Parathyroid adenoma (tissue), 2 donors: ENCODE results near the gene PIK3R1.

Experiments
- H2AFZ ChIP-seq: fragments of 300-600 bp; sonication (generic); one replicate; pipeline ENCODE4 v1.7.0; 2017; ENCODE audit warnings: antibody characterized with exemption, mild to moderate bottlenecking
- H3K27ac ChIP-seq: fragments of 300-600 bp; sonication (generic); one replicate; pipeline ENCODE4 v1.7.0; 2017
- H3K27me3 ChIP-seq: fragments of 300-600 bp; sonication (generic); one replicate; pipeline ENCODE4 v1.7.0; 2017; ENCODE audit warnings: low read length; ENCODE audit not compliant: control insufficient read depth, insufficient read depth
- H3K36me3 ChIP-seq: fragments of 300-600 bp; sonication (generic); one replicate; pipeline ENCODE4 v1.7.0; 2017; ENCODE audit warnings: low read length; ENCODE audit not compliant: control insufficient read depth, insufficient read depth
- H3K4me1 ChIP-seq: fragments of 300-600 bp; sonication (generic); one replicate; pipeline ENCODE4 v1.7.0; 2017; ENCODE audit warnings: control low read depth
- H3K4me2 ChIP-seq: fragments of 300-600 bp; sonication (generic); one replicate; pipeline ENCODE4 v1.7.0; 2017; ENCODE audit warnings: low read length
- H3K4me3 ChIP-seq: fragments of 300-600 bp; sonication (generic); one replicate; pipeline ENCODE4 v1.7.0; 2017; ENCODE audit warnings: low read depth, low read length
- H3K79me2 ChIP-seq: fragments of 300-600 bp; sonication (generic); one replicate; pipeline ENCODE4 v1.7.0; 2017; ENCODE audit warnings: control low read depth
- H3K9ac ChIP-seq: fragments of 300-600 bp; sonication (generic); one replicate; pipeline ENCODE4 v1.7.0; 2017; ENCODE audit warnings: mild to moderate bottlenecking
- H3K9me3 ChIP-seq: fragments of 300-600 bp; sonication (generic); one replicate; pipeline ENCODE4 v1.7.0; 2017; ENCODE audit warnings: low read length; ENCODE audit not compliant: control insufficient read depth
- TF ChIP-seq, protein P1 (sequence below): fragments of 300-600 bp; sonication (generic); IDR thresholded peaks from one replicate; pipeline ENCODE4 v1.7.0; 2017; ENCODE audit warnings: antibody characterized with exemption, mild to moderate bottlenecking
- donor health status: primary hyperparathyroidism.

Gene PIK3R1

DNA sequence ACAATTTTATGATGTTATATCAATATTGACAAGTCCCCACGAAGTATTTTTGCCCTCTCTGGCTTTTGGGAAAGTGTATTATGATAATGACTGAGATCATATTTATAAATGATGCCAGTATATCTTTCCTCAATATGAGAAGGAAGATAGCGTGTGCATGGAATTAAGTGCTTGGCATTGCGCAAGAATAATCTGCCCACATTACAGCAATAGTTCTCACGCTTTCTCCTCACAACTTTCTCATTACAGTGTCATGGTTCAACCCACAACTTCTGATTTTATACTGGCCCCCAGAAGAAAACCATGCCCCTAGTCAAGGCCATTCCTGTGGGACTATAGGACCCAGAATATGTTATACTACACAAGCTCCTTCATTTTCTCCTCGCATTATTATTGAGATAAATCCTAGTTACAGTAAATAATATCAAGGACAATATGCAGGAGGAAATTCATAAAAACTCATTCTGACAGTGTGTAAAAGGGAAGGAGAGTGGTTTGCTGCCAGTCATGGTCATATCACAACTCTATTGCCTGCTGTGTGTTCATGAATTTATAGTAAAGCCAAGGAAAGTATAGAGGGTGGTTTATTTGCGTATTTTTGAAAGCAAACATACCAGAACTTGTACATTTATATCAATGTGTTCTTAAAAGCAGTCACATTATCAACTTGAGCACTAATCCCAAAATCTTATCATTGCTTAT, 114.1 kb downstream of the PIK3R1 start:
- Histone ChIP-seq H3K9me3 (no peaks in the 10 kb centered on the region), H3K4me1 (no peaks in the 10 kb centered on the region), H3K9ac (no peak overlapping the region), H3K36me3 (no peaks in the 10 kb centered on the region), H3K4me2 (no peak overlapping the region), H2AFZ (no peak overlapping the region), H3K27ac (no peak overlapping the region), H3K4me3 (no peak overlapping the region), H3K27me3 (no peaks in the 10 kb centered on the region), H3K79me2 (no peaks in the 10 kb centered on the region)
- TF ChIP-seq, protein P1, sequence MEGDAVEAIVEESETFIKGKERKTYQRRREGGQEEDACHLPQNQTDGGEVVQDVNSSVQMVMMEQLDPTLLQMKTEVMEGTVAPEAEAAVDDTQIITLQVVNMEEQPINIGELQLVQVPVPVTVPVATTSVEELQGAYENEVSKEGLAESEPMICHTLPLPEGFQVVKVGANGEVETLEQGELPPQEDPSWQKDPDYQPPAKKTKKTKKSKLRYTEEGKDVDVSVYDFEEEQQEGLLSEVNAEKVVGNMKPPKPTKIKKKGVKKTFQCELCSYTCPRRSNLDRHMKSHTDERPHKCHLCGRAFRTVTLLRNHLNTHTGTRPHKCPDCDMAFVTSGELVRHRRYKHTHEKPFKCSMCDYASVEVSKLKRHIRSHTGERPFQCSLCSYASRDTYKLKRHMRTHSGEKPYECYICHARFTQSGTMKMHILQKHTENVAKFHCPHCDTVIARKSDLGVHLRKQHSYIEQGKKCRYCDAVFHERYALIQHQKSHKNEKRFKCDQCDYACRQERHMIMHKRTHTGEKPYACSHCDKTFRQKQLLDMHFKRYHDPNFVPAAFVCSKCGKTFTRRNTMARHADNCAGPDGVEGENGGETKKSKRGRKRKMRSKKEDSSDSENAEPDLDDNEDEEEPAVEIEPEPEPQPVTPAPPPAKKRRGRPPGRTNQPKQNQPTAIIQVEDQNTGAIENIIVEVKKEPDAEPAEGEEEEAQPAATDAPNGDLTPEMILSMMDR: no peak

DNA sequence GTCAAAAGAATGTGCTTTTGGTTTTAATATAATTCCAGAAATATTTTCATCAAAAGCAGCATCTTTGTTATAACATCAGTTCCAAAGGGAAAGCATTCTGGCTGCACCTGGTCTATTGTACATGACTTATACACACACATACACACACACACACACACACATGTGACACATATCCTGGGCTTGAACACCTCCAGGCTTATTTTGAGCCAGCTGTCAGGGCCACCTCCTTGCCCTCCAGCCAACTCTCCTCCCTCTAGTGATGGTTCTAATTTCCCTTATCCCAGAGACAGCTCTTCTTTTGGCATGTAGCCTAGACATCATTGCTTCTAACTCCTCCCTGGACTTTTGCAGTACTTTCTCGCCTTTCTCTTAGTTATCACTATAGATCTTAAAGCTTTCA, 115.0 kb downstream of the PIK3R1 start:
- no peak overlapping the region for H3K4me3 ChIP-seq
- H3K4me2 ChIP-seq: no peak overlapping the region
- no peak overlapping the region for H3K9ac ChIP-seq
- H3K4me1 ChIP-seq: no peaks in the 10 kb centered on the region
- H3K36me3 ChIP-seq: no peaks in the 10 kb centered on the region
- H3K79me2 ChIP-seq: no peaks in the 10 kb centered on the region
- no peaks in the 10 kb centered on the region for H3K27me3 ChIP-seq
- TF ChIP-seq, protein P1: no peak
- no peak overlapping the region for H2AFZ ChIP-seq
- H3K9me3 ChIP-seq: no peaks in the 10 kb centered on the region
- H3K27ac ChIP-seq: no peak overlapping the region

DNA sequence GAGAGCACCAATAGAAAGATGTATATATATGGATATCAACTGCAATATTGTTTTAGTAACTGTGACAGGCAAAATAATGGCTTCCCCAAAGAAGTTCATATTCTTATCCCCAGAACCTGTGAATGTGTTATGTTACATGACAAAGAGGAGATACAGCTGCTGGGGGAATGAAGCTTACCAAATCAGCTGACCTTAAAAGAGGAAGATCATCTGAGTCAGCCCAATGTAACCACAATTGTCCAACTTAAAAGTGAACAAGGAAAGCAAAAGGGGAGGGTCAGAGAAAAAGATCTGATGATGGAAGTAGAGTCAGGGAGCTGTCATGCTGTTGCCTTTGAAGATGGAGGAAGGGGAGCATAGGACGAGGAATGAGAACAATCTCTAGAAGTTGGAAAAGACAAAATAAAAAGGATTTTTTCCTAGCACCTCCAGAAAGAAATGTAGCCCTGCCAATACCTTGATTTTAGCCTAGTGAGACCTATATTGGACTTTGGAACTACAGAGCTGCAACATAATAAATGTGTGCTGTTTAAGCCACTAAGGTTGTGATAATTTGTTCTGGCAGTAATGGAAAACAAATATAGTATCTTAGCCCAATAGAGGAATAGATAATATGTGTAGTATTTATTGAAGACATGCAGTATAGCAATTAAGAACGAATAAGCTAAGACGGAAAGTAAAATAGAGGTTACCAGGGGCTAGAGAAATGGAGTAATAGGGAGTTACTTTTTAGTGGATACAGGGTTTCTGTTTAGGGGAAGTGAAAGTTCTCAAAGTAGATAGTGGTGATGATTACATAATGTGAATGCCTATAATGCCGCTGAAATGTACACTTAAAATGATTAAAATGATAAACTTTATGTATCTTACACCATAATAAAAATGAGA, 115.9 kb downstream of the PIK3R1 start:
- no peaks in the 10 kb centered on the region for H3K9me3 ChIP-seq
- TF ChIP-seq, protein P1: no peak
- H3K4me2 ChIP-seq: no peak overlapping the region
- no peaks in the 10 kb centered on the region for H3K36me3 ChIP-seq
- no peaks in the 10 kb centered on the region for H3K4me1 ChIP-seq
- no peak overlapping the region for H2AFZ ChIP-seq
- no peaks in the 10 kb centered on the region for H3K79me2 ChIP-seq
- H3K9ac ChIP-seq: no peak overlapping the region
- H3K4me3 ChIP-seq: no peak overlapping the region
- H3K27me3 ChIP-seq: no peaks in the 10 kb centered on the region
- no peak overlapping the region for H3K27ac ChIP-seq

DNA sequence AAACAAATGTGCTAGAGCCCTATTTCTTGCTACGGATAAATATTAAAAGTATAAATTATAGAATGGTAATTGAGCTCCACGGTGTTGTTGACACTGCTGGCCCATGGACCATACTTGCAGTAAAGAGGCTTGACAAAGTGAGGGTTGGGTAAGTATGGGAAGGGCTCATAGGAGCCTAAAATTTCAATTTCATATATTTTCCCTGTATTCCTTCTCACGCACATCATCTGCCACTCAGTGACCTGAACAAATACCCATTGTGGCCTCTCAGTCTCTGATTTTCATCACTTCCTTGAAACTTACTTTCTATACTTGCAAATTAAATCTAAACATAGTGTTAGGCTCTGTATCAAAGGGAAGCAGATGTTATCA, 116.5 kb downstream of the PIK3R1 start:
- Histone ChIP-seq H3K79me2 (no peaks in the 10 kb centered on the region), H3K4me1 (no peaks in the 10 kb centered on the region), H3K9me3 (no peaks in the 10 kb centered on the region), H3K4me2 (no peak overlapping the region), H3K9ac (no peak overlapping the region), H2AFZ (no peak overlapping the region), H3K27me3 (no peaks in the 10 kb centered on the region), H3K27ac (no peak overlapping the region), H3K36me3 (no peaks in the 10 kb centered on the region), H3K4me3 (no peak overlapping the region)
- TF ChIP-seq, protein P1: no peak
